NT2/D1 (cell line): ENCODE measurements around the gene TBC1D9.

Experiments used
- SUZ12 ChIP-seq: IDR thresholded peaks from 2 replicates; pipeline ENCODE4 v1.6.1; 2011; ENCODE audit not compliant: insufficient read length, insufficient read depth; ENCODE audit errors: extremely low read depth
- YY1 ChIP-seq: IDR thresholded peaks from 2 replicates; pipeline ENCODE4 v1.6.1; 2011; ENCODE audit not compliant: insufficient read length, insufficient read depth
- ZNF274 ChIP-seq: IDR thresholded peaks from 2 replicates; pipeline ENCODE4 v1.6.1; 2011; ENCODE audit warnings: mild to moderate bottlenecking, low read depth, low read length

- TF ChIP-seq YY1 (no peak), SUZ12 (no peak), ZNF274 (no peak)
These were observed 107.4 kb downstream of the TBC1D9 start for GRCh38 chr4:140648716-140649308.
